GM18498 (cell line): ENCODE data around the gene CDKL1.

ENCODE experiments used
- ATAC-seq: cut with Tn5 transposase; IDR thresholded peaks from one replicate; pipeline ENCODE4 v1.9.1; 2021; ENCODE audit warnings: mild to moderate bottlenecking, moderate library complexity; ENCODE audit not compliant: unreplicated experiment

The CDKL1 gene

DNA sequence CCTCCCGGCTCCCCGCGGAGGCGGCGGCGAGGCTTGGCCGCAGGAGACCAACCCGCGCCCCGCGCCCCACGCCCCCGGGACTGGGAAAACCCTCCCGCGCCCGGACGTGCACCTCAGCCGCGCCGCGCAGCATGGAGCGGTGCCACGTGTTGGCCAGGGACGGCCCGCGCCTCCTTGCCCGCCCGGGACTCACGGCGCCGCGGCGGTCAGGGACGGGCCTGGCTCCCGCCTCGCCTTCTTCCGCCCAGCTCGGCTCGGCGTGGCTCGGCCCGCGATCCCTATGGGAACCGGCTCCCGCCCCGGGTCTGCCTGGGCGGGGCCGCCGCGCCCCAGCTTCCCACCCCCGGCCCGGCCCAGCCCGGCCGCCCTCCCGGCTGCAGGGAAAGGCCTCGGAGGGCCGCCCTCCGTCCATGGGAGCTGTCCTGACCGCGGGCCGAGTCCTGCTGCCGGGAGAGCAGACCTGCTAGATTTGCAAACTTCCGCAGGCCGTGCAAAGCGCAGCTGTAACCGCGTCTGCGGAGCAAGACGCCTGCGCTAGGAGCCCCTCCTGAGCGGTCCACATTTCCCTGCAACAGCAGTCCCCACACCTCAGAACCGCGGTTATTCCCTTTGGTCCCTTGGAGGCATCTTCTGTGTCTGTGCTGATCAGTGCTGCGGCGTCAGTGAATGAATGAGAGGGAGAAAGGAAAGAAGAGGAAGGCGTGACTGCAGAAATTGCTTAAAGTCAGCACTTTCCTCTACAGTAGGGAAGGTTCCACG is at the start of gene CDKL1:
Gene CDKL1 (minus strand): TSS at position 251 of the 759 bp plus-strand sequence. CDS start 1,013 bp downstream, outside the sequence.
- ATAC-seq: peak; percentile 71

DNA sequence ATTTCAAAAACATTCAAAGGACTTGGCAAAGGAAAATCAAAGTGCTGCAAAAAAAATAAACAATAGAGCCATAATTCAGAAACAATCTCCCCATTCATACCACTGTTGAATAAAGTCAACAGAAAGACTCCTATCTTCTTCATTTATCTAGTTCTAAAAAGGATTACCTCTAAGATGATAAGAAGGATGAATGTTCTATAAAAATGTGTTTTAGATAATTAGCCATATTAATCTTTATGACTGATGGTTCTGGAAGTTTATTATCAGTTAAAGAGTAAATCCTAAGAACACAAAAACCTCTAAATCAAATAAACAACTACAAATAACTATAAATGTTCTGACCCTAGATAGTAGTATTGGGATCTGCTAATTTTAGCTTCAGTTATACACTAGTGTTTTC is 37.8 kb upstream of the CDKL1 start:
- ATAC-seq: no peak

DNA sequence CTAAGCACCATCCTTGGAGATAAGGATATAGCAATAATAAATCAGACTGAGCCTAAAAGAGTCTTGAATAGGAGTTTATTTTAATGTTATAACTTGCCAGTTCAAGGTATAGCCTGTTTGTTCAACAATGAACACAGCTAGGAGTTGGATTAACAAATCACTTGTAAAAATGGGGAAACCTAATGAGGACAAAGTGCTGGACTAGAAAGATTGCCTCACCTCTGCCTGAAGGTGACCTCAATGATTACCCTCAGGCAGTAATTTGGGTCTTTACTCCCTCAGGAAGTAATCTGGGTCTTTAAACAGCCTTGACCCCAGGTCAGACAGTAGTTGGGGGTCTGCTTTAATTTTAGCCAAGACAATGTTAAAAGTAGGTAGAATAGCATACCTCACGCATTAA is 35.5 kb upstream of the CDKL1 start:
- no peak for ATAC-seq

DNA sequence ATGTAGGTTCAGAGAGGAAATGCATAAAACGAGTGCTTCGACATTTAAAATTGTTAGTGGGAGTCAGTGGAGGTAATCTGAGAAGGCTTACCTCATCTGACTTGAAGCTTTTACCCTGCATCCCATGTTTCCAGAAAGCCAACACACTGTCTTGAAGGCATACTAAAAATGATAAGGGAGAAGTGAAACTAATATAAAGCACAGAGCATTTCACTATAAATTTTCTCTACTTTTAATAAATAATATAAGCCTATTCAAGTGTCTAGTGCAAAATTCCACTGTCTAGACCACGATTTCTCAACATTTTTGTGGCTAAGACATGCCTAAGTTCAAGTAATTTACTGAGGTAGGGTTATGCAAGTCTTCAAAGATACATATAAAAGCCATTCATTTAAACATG is 29.1 kb upstream of the CDKL1 start:
- no peak for ATAC-seq

DNA sequence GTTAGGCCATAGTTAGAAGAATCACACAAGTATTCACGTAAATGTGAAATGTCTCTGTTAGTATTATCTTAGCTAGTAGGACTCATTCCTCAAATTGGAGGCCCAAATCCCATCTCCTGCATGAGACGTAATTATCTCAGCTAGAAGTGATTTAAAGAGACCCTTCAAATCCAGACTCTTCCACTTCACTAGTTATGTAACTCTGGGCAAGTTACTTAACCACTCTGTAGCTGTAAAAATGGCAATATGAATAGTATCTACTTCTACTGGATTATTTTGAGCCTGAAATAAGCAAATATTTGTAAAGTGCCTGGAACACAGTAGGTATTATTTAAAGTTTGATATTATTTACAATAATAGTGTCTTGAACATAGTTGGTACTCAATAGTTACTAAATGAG is 28.4 kb upstream of the CDKL1 start:
- ATAC-seq: no peak

DNA sequence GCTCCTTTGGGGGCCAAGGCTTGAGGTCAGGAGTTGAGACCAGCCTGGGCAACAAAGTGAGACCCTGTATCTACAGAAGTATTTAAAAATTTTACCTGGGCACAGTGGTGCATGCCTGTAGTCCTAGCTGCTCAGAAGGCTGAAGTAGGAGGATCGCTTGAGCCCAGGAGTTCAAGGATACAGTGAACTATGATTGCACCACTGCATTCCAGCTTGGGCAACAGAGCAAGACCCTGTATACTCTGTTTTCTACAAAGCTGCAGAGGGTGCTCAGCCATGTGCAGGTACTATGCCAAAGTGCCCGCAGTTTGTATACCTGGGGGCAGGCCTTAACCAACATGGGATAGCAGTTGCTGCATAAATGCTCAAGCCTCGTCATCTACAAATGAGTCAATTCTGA is 26.8 kb upstream of the CDKL1 start:
- no peak for ATAC-seq

DNA sequence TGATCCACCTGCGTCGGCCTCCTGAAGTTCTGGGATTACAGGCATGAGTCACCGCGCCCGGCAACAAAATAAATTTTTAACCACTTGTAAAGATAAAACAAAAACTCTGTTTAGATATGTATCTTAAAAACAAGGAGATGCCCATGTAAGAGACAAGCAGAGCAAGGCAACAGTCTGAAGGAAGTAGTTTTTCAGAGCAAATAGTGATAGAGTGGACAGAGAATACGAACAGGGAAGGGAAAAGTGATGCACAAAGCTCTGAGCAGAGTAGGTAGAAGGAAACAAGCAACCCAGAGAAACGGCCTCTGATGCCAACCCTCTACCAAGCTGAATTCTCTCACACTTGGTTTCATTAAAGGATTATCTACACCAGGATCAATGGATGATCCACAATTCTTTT is 24.8 kb upstream of the CDKL1 start:
- no peak for ATAC-seq

DNA sequence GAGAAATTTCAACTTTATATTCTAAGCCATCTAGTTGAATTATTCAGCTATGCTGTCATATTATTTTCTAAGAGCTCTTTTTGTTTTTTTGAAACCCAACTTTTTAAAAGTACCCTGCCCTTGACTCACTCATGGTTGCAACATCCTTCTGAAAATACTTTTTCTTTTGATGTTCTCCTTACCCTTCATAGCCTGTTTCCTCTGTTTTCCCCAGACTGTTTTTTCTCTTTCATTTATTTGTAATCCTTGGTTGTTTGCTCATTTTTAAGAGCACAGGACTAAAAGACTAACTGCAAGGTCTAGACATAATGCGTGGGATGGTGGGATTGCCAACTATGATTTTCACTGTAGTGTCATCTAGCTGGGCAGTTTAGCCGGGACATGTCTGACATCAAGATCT is 21.2 kb upstream of the CDKL1 start:
- ATAC-seq: no peak

DNA sequence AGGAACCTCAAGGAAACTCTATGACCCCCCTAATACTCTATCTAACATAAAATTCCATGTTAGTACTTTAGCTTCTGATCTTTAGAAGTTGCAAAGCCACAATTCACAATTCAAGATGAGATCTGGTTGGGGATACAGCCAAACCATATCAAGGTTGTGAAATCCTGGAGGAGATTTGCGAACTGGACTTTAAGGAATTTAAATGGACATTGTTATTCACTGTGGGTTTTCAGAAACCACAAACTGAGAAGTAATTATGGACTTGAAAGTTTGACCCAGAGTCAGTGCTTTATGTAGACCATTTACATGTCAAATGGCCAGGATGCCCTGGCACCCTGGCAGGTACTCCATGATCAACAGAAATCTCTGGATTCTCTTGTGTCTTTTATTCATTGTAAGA is 14.2 kb upstream of the CDKL1 start:
- no peak for ATAC-seq

DNA sequence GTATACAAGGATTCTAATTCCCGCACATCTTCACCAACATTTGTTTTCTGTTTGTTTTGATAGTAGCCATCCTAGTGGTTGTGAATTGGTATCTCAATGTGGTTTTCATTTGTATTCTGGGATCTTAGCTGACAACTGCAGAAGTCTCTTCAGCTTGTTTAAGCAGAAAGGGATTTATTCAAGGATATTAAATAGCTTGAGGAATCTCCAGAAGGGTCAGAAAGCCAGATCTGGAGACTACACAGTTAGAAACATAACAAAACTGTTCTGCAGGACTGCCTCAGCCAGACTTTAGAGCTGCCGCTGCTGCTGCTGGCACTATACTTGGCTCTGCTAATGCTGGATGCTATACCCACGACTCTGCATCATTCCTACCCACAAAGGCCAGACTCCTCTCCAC is 13.4 kb upstream of the CDKL1 start:
- ATAC-seq: no peak

DNA sequence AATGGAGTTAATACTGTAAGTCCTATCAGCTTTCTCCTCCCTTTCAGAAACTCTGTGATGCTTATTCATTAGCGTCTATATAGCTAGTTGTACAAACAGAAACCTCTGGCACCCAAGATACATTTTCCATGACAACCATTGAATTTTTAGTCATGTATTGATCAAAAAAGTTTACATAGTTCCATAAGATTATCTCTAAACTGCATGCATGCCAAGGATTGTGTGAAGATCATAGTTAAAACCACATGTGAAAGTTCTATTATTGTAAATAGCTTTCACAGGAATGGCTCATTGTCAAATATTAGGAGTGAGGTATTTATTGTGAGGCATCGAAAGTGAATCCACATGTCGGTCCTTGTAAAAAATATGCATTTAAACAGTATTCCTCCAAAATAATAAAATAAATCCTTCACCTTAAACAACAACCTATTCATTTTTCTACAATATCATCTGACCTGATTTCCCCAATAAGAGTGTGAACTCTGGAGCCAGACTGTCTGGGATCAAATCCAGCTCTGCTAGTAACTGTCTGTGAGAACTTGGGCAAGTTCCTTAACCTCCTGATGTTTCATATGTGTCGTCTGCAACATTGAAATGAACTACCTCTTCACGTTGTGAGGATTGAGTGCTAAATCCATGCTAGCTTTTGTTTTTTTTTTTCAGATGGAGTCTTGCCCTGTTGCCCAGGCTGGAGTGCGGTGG is 10.6 kb upstream of the CDKL1 start:
- ATAC-seq: no peak

DNA sequence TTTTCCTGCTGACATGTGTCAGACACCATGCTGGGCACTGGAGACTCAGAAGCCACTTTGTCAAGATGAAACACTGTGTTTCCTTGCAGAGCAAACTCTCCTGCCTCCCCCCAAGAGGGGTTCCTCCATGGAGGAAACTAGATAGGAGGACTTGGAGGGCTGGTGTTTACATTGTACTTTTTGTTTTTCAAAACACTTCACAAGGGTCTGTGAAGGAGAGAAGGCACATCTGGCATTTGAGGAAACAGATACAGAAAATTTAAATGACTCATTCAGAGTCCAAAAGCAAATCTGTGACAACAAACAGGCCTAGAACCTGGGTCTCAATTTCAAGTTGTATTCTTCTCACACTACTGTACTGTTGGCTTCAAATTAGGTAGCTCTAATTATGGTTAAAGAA is 6.7 kb upstream of the CDKL1 start:
- ATAC-seq: no peak

DNA sequence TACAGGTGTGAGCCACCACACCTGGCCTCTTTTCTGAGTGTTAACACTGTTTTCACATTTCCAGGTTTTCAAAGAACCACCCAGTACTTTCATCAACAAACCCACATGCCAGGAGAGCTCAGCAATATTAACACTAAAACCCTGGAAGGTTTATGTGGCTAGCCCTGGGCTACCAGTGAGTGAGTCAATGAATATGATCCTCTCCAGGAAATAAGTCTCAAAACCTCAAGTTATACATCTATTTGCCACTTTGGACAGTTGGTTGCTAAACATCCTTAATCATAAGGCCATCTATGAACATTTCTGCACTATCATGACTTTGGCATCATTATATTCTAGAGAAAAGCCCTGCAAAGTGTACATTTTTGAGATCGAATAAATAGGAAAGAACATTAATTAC is 6.3 kb upstream of the CDKL1 start:
- no peak for ATAC-seq

DNA sequence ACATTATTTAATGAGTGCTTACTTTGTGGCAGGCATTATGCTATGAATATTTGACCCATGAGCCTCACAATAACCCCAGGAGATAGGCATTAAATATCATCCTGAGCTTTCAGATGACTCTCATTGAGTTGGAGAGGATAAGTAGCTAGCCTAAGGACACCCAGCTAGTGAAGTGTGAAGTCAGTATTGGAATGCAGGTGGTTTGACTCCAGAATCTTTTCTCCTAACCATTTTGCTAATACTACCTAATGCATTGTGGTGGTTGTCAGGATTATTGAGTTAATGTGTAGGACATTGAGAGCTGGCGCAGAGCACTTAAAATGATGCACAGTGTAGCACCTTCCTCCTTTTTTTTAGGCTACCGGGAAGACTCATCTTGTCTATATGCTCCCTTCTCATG is 3.8 kb upstream of the CDKL1 start:
- ATAC-seq: no peak

DNA sequence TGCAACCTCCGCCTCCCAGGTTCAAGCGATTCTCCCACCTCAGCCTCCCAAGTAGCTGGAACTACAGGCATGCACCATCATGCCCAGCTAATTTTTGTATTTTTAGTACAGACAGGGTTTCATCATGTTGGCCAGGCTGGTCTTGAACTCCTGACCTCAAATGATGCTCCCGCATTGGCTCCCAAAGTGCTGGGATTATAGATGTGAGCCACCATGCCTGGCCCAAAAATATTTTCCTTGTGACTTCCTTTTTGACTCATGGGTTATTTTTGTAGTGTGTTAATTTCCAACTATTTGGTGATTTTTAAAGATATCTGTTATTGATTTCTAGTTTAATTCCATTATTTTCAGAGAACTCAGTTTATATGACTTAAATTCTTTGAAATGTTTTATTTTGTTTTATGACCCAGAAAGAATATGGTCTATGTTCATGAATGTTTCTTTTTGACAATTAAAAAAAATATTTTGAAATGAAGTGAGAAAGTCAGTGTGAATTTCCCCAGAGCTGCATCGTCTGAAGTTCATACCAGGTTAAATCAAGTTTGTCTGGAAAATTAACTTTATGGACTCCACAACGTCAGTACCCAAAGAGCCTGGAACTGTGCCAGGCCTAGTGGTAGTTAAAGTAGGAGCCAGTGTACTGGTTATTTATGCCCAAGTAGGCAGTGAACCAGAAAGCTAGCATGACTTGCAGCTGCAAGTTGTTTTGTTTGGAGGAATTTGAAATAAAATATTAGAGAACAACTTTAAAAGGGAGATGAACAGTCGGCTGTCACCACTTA is 2.8 kb upstream of the CDKL1 start:
- ATAC-seq: no peak

DNA sequence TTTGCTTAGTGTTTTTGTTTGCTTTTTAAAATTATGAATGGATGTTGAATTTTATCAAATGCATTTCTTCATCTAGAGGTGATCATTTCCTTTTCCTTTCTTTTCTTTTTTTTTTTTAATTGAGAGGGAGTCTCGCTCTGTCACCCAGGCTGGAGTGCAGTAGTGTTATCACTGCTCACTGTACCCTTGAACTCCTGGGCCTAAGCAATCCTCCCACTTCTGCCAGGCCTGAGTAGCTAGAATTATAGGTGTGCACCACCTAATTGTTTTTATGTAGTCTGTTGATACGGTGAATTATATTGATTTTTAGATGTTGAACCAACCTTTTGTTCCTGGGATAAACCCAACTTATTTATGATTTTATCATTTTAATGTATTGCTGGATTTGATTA is 1.5 kb upstream of the CDKL1 start:
- no peak for ATAC-seq

DNA sequence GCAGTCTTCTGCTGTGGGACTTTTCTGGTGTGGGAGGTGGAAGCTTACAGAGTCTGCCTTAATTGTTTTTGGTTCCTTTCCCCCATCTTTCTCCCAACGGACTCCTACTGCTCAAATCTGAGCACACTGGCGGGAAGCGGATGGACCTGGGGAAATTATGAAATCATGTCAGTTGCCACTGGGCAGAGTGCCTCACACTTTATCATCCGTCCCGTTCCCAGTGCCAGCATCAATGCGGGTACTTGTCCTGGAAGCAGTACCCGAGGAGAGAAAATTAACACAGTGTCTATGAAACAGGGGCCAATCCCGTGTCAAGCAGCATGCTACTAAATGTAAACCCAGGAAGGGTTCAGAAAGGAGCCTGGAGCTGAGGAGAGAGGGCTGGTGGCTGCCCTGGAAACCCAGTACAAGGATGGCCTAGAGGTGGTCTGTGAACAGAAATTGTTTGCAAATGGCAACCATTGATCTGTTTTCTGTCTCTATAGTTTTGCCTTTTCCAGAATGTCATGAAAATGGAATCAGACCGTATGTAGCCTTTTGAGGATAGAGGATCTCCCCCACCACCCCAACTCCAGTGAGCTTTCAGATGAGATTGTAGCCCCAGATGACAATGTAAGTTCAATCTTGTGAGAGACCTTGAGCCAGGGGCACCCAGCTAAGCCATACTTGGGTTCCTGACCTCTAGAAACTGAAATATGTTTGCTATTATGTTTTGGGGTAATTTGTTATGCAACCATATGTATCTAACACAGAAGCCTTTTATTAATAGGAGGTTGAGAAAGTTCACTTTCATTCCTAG is 908 bp upstream of the CDKL1 start:
- no peak for ATAC-seq

DNA sequence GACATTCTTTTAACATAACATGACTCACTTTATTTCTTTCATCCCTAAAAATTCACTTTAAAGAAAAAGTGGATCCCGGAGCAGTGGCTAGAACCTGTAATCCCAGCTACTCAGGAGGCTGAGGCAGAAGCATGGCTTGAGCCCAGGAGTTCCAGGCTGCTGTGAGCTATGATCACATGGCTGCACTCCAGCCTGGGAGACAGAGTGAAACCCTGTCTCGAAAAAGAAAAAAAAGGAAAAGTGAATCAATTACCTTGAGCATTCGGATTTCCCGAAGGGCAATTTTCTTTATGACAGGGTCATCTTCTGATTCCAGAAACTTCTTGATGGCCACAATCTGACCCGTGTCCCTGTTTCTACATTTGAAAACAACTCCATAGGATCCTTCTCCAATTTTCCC is 1.2 kb downstream of the CDKL1 start:
- no peak for ATAC-seq

DNA sequence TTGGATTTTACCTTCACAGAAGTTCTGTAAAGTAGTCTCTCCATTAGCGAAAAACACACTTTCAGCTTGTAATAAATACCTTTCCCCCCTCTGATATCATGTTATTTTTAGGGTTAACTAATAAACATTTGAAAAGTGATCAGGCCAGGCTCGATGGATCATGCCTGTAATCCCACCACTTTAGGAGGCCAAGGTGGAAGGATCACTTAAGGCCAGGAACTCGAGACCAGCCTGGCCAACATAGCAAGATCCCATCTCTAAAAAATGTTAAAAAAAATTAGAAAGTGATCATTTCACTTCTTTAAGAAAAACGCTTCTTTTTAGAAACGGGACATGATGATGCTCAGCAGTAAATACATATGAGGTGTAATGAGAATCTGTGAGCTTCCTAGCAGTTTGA is 2.0 kb downstream of the CDKL1 start:
- no peak for ATAC-seq

DNA sequence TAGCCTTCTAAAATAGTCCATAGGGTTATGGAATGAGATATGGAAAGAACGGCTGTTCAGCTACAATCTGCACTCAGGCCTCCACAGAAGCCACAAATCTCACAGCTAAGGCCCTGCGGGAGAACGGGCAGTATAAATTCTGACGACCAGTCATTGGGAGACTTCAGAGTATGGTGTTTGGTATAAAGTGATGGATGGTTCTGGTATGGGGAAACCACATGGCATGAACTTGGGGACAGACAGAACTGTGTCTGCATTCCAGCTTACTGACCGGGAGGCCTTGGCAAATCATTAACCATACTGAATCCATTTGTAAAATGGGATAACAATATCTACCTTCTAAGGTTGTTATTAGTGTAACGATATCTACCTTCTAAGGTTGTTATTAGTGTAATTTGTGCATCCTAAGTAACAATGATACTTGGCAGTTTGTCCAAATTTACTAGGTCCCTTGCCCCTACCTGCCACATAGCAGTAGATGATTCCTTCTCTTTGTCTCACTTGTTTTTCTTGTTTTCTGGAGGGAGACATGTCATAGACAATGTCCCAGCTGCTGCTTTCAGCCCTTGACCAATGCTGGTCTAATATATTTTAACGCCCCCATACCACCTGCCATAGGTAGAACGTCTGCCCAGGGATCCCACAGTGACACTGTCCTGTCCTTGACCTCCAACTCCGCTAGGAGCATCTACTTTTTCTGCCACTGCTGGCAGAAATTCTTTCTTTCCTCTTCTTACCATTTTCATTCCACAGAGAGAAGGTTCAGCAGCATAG is 6.8 kb downstream of the CDKL1 start:
- ATAC-seq: no peak
